HG03354 (cell line): Measurements from ENCODE around the gene HTT.
A peak's percentile ranks its signal among the peaks of the same experiment; 100 is the strongest.

ENCODE experiments used
- ATAC-seq: cut with Tn5 transposase; IDR thresholded peaks from one replicate; pipeline ENCODE4 v1.9.1; 2021; ENCODE audit warnings: mild to moderate bottlenecking; ENCODE audit not compliant: unreplicated experiment, poor library complexity, severe bottlenecking

HTT gene

DNA sequence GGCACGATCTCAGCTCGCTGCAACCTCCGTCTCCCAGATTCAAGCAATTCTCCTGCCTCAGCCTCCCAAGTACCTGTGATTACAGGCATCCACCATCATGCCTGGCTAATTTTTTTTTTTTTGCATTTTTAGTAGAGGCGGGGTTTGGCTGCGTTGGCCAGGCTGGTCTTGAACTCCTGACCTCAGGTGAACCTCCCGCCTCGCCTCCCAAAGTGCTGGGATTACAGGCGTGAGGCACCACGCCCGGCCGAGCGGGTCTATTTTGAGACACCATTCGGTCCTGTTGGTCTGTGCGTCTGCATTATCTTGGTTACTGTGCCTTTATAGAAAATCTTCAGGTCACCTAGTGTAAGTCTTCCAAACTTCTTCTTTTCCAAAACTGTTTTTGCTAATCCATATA, 196.7 kb downstream of the HTT start:
- no peak for ATAC-seq

DNA sequence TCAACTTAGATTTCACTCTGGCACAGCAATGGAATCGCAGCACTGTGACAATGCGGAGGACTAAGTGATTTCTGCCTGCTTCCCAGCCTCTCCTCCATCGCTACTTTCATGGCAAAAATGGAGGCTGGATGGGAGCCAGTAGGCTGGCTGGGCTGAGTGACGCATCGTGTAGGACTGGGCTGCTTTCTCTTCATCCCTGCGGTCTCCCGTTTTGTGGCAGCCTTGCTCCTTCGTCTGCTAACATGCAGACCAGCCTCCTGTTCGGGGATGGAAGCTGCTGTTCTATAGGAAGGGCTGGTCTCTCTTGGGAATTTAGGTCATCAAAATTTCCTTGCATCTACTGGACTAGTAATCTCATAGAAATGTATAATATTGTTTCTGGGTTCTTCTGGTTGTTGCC, 202.5 kb downstream of the HTT start:
- no peak for ATAC-seq

DNA sequence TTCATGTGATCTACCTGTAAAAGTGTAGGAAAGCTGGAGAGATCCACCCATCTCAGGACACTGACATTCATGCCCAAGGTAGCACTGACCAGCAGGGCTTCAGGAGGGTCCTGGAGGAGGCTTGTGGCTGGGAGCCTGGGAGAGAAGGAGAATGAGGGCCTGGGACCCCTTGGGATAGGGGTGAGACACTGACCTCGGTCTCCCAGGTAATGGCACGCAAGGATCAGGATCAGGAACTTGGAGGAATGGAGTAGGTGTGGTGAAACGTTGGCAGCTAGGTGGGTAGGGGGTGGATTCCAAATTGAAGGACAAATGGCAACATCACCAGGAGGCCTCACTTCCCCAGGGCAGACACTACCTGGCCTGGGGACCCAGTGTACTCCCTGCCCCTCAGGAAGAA, 206.0 kb downstream of the HTT start:
- ATAC-seq, result no peak

DNA sequence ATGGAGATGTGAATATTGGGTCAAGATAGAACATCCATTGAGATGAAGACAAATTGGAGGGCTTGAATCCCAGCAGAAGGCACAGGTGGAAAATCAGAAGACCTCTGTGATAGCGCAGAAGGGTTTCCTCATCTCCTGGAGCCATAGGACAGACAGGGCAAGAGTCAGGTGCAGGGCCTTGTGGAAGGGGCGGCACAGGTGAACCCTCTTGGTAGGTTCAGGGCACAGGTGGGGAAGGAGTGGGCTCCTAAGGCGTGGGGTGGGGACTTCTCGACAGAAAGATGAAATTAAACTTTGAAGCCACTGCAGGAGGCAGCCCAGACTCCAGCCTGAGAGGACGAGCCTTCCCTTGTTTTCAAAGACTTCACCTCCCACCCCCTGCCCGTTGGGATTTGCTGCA, 209.0 kb downstream of the HTT start:
- no peak for ATAC-seq

DNA sequence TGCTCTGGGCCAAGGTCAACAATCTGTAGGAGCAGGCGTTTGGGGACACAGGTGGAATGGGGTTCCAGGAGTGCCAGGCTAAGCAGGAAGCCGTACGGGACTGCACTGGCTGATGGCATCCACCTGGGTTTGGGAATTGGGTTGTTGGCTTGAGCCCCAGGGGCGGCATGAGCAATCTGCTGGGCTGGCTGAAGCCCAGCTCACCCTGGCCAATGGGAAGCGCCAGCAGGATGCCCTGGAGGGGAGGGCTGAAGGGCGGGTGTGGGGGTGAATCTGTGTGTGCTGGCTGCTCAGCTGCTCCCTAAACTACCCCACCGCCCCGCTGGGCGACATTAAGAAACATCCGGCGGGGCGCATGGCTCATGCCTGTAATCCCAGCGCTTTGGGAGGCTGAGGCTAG, 209.4 kb downstream of the HTT start:
- no peak for ATAC-seq

DNA sequence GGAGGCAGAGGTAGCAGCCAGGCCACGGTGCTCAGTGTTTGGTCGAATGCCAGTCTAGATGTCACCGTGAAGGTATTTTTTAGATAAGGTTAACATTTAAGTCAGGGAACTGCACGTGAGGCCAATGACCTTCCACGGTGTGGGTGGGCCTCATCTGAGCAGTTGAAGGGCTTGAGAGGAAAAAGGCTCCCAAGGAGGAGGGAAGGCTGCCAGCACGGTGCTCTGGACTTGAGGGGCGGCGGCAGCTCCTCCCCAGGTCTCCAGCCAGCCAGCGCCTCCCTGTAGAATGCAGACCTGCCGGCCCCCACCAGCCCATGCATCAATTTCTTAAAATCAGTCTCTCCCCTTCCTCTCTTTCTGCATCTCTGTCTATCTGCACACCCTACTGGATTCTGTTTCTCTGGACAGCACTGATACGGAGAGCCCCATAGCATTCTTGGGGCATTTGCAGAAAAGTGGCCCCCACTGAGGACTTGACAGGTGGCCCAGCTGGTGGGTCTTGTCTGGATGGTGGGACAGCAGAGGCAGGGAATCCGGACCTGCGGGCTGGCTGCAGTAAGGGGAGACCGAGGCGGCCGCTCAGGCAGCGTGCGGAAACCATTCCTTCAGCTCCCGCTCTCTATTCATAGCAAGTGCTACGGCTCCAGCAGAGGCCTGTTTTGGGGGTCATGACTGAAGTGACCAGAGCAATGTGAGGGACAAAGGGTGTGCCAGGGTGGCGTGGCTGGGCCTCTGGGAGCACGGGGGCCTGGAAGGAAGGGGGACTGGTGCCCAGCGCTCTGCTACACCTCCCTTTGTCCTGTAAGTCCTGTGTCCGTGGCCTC, 210.5 kb downstream of the HTT start:
- ATAC-seq, result no peak

DNA sequence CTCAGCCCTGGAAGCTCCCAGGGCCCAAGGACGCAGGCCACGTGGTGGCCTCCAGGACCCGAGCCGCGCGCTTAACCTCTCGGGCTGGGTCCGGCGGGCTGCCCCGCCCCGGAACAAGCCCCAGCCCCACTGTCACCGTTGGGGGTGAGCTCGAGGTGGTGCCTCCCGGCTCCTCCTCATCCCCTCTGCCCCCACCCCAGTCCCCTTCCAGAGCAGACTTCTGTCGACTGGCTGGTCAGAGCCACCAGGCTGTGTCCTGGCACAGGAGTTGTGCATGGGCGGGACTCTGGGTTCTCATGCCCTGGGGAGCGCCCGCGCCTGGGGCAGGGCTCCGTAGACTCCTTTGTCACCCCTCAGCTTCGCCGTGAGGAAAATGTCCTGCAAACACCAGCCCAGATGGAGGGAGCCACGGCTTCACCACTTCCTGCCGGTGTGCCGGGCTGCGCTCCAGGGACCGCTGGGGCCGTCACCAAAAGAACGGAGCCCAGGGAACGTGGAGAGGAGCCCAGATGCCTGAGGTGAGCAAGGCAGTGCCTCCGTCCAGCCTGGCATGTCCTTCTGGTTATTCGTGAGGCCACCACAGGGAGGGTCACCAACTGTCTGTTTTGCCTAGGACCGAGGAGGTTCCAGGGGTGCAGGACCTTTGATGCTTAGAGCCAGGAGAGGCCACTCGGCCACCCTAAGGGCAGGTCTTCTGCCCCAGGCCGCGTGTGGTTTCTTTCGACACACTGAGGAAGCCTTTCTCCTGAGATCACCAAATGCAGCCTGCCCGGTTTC, 211.3 kb downstream of the HTT start:
- peak; percentile 91 for ATAC-seq

DNA sequence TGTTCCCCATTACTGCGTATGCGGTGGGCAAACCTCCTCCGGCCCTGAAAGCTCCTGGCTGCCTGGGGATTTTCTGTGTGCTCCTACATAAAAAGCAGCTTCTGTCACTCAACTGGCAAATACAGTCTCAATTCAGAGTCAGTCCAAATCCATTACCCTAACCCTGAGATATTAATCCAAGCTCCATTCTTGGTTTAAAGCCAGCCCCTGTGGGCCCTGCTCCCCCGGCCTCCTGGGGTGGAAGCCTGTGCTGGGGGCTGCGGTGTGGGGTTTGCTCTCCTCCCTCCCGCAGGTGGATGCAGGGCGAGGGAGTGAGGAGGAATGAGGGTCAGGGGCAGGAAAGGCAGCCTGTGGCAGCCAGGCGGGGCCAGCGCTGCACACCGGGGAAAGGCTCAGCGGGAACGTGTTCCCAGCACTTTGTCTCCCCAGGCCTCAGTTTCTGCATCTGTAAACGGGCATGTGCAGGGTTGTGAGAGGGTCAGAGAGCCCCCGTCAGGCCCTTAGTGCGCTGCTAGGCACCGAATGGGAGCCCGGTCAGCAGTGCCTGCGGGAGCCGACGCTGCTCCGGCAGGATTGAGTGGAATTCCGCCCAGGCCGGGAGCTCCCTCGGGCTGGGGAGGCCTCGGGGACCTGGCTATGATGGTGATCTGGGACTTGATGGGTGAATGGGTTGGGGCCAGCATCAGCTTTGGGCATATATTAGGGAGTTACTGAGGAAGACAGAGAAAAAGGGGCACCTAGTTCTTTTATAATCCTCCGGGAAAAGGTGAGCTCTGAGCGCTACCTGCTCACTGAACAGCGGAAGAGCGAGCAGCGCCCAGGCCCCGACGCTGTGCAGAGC, 212.1 kb downstream of the HTT start:
- ATAC-seq, result no peak

DNA sequence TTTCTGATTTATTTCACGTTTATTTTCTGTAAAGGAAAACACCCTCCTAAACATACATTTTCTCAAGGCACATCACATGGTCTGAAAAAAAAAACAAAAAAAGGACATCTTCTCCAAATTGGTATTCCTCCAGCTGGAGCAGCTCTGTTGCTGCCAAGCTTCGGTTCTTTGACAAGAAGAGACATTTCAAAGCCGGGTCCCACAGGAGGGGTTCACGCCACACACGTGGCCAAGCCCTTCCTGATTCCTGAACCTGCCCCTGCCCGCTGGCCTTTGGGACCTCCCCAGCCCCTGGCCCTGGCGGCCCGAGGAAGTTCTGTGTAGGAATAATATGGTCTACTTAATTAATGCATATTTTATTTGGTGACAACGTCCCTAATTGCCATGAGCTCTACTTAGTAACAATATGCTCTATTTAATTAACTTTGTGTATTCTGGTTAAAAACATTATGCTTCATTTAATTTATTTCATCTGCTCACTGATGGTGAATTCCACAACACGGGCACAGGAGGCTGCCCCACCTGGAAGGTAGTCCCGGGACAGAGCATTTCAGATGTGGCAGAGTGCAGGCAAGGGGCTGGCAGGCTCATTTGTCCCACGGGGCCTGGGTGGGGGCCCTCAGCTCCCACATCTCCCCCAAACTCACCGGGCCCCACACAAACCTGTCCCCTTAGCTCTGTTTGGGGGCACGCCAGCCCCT, 212.9 kb downstream of the HTT start:
- no peak for ATAC-seq

DNA sequence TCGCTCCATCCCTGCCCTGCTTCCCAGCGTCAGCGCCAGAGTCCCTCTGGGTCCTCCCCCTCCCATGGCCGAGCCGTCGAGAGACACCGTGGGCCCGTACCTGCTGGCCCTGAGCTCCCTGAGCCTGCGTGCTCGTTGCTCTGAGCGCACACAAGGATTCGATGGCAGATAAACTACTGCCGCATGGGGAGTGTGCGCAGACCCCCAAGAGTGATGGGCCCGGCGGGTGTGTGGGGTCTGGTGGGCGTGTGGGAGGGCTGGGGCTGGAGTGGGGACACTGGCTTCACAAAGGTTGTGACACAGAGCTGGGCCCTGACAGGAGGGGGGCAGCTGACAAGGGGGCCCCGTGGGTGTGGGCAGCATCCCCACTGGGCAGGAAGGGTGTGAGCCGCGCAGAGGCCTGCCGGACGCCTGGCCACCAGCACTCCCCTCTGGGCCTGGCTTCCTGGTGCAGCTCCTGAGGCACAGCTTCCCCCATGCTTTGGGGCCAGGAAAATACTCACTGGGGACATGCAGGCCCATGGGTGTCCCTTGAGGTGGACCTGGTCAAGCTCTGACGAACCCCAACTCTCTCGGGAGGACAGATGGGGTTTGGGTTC, 213.6 kb downstream of the HTT start:
- ATAC-seq, result no peak

DNA sequence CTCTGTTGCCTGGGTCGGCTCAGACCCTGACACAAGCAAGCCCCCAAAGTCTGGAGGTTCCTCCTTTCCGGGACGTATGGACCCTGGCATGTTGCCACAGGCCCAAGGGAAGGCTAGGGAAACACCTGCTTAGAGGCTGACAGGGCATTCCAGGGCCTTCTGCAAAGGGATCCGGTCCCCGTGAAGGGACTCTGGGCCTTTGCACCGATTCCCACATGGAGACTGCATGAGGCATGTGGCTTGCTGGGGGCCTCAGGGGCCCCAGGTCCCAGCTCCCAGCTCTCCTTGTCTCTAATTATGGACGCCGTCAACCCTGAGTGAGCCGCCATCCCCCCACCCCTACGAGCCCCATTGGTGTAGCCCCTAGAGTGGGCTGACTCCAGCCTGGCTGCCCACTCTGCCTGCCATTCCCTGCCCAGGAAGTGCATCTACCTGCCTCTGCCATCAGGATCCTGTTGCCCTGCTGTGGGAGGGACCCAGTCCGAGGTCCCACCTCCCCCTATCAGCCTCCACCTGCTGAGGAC, 214.2 kb downstream of the HTT start:
- ATAC-seq, result no peak

DNA sequence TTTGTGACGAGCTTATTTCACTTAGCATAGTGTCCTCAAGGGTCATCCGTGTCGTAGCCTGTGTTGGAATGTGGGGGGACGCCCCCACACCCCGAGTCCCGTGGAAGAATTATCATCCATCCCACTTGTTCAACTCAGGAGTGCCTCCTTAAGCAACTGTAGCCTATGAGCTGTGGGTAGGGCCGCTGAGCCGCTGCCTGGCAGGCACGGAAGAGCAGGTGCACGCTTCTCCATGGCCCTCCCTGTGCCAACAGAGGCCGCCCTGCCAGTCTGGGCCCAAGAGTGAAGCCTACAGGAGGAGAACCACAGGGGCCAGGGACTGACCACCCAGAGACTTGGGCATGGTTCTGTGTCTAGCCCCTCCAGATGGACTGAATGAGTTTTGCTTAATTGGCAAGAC, 216.0 kb downstream of the HTT start:
- ATAC-seq, result no peak

DNA sequence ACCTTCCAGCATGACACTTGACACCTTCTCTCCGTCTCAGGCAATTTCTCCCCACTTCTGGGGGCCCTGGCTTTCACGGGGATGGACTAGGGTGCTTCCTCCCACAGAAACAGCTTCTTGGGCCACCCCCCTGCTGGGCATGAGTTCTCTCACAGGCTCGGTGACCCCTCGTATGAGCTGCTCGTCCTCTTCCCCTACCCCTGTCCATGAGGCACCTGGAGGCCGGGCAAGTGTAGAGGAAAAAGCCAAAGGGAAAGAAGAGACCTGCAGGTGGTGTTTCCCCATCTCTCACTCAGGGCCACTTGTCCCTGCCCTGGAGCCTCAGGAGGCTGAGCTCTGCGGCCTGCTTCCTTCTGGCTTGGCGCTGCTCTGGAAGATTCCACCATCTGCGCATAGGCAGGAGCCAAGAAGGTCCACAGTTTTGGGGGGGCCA, 216.4 kb downstream of the HTT start:
- no peak for ATAC-seq

DNA sequence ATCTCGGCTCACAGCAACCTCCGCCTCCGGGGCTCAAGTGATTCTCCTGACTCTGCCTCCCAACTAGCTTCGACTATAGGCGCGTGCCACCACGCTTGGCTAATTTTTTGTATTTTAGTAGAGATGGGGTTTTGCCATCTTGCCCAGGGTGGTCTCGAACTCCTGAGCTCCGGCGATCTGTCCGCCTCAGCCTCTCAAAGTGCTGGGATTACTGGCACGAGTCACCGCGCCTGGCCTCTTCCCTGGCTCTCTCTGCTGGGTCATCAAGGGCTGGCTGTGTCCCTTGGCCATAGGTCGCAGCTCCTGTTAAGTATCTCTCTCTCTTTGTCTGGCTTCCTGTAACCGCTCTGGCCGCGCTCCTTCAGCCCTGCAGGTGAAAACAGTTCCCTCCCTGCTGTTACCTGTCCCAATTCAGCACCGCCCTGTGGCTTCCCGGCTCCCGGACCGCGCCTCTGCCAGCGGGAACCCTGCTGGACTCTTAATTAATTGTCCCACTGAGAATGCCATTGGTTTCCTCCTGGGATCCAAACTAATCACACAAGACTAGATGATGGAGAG, 217.0 kb downstream of the HTT start:
- no peak for ATAC-seq

DNA sequence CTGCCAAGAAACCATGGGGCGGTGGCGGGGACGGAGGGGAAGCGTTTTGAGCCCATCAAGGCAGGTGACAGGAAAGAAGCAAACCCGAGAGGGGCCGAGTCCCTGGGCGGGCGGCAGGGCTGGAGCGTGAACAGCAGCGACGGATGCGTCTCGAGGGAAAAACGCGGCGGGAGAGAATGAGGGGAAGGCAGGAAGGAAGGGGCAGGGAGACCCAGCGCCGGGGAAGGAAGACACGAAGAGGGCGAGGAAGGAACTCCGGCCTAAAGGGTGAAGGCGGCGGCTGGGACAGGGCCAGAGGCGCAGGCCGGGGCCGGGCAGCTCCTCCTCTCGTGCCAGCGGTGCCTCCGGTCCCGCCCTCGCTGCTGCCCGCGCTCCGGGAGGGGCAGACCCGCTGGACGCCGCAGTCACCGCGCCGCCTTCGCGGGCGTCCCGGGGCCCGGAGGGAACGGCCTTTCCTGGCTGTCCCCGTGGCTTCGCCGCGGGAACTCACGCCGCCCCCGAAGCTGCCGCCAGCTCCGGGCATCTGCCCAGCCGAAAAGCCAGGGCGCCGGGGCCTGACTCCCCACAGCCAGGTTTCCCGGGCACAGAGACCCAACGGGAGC, 217.6 kb downstream of the HTT start:
- peak; percentile 17 for ATAC-seq

DNA sequence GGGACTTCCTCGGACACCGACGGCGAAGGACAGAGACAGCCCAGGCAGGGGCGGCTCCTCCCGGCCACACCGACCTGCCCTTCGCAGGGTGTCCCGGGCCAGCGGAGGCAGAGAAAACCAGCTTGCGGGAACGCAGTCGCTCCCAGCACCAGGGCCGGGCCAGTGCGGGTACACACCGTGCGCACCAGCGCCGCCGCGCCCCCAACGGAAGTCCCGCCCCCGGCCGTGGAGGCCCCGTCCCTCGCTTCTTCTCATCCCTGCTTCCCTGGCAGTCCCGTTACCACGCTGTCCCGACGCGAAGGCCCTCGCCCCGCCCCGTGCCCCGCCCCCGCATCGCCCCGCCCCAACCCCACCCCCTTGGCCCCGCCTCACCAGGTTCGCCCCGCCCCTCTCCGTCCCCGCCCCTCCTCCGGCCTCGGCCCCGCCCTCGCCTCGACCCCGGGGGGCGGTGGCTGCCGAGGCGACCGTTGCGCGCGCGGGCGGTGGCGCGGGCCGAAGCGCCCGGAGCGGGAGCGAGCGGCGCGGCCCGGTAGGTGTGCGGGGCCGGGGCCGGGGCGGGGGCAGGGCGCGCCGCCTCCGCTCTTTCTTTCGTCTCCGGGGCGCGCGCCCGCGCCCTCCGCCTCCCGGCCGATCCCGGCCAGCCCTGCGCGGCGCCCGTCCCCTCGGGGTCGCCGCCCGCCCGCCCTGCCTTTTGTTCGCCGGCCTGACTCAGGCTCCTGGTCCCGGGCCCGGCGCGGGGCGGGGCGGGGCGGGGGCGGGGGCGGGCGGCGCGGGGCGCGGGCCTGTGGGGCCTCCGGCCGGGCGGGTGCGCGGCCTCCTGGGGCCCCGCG, 218.3 kb downstream of the HTT start, which contains the start of gene RGS12:
RGS12 (plus strand) TSS at position 451 of the 830 bp plus-strand sequence. CDS start 23,150 bp downstream, outside the sequence.
- ATAC-seq, result peak; percentile 78
